GM19193 (cell line): Measurements from ENCODE around the gene ARHGAP26.

Source experiments
- POLR2A ChIP-seq: IDR thresholded peaks from 4 replicates; pipeline ENCODE4 v1.6.1; 2011; ENCODE audit not compliant: insufficient read depth, insufficient read length; ENCODE audit errors: extremely low read depth

Gene ARHGAP26

GRCh38 chr5:143129910-143130612, 359.9 kb downstream of the ARHGAP26 start:
- TF ChIP-seq POLR2A = no peak

GRCh38 chr5:143130613-143131305, 360.6 kb downstream of the ARHGAP26 start:
- no peak for TF ChIP-seq POLR2A

GRCh38 chr5:143131972-143132371, 361.8 kb downstream of the ARHGAP26 start:
- TF ChIP-seq POLR2A = no peak

DNA sequence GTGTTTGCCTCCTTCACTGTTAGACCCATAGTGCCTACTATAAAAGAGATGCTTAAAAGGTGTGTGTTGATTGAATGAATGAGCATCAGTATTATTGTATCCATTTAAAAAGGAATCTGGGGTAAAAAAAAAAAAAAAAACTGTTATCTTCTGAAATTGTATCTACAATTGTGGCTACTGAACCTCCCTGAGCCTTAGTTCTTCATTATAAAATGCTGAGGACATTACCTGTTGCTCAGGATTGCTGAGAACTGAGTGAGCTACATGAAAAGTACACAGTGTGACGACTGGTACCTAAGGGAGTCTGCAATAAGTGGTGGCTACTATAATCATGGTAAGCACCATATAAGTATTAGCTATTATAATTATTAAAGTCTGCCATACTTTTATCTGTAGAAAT, 362.6 kb downstream of the ARHGAP26 start:
- TF ChIP-seq POLR2A = no peak

- no peak for TF ChIP-seq POLR2A
Measured at GRCh38 chr5:143133721-143134120, 363.5 kb downstream of the ARHGAP26 start.

- no peak for TF ChIP-seq POLR2A
Measured at GRCh38 chr5:143134269-143134668, 364.1 kb downstream of the ARHGAP26 start.

- no peak for TF ChIP-seq POLR2A
Measured at GRCh38 chr5:143134900-143135299, 364.7 kb downstream of the ARHGAP26 start.

DNA sequence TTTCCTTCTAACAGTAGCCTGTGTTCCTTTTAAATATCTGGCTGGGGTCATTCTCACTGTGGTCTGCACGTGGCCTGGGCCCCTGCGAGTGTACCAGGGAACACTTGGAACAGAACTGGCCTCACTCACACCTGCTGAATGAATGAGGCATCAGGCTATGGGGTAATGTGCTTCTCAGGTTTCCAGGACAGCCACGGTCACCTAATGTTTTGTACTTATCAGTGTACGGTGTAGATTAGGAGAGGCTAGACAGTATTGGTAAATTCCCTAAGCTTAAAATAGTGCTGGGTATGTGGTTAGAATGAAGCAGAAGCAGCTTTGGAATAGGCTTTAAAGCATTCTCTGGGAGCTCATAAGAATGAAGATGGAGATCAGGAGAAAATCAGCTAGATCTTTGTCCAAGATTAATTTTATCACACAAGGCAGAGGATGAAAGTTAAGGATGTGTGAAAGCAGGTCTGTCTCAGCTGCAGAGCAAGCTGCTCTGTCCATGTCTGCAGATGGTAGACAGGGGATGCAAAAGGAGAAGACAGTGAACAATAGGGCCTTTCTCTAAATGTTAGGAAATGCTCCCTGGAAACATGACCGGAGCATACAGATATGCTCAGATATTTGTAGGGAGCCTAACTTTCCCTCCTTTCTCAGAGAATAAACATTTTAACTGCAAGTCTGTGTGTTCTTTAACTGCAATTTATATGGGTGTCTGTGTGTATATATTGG, 365.8 kb downstream of the ARHGAP26 start:
- TF ChIP-seq POLR2A = no peak

DNA sequence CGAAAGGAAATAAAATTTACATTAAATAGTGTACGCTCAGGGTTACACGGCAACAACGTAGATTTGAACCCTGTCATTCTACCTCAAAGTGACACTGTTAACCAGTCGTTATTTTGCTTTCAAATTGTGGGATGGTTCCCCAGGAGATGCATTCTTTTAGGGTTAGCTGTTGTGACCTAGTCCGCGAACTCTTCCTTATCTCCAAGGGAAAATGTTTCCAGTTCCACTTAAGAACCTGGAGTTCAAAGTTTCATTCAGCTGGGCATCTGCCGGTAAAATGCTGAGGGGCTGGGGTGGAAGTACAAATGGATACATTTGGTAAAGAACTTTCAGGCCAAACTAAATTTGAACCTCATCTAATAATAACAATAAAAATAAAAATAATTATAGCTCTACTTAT, 368.7 kb downstream of the ARHGAP26 start:
- TF ChIP-seq POLR2A = no peak

GRCh38 chr5:143139585-143139984, 369.4 kb downstream of the ARHGAP26 start:
- no peak for TF ChIP-seq POLR2A

- TF ChIP-seq POLR2A = no peak
Measured at GRCh38 chr5:143140492-143141203, 370.5 kb downstream of the ARHGAP26 start.

DNA sequence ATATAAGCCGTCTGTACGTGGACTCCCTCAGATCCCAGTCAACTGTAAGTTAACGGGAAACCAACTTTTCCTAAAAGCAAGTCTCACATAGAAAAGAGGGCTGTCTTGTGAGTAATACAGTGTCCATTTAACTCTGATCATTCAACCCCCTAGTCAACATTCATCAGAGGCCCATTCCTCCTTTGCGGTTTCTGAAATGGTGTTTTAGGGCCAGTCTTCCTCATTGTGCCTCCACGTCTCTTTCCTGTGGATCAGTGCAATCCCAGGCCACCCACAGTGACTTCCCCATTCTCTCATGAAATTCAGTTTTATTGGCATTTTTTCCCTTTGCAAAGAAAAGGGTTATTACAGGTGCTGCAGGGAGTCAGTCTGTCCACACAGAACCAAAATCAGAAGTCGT, 371.5 kb downstream of the ARHGAP26 start:
- TF ChIP-seq POLR2A = no peak

GRCh38 chr5:143142596-143143435, 372.6 kb downstream of the ARHGAP26 start:
- no peak for TF ChIP-seq POLR2A

DNA sequence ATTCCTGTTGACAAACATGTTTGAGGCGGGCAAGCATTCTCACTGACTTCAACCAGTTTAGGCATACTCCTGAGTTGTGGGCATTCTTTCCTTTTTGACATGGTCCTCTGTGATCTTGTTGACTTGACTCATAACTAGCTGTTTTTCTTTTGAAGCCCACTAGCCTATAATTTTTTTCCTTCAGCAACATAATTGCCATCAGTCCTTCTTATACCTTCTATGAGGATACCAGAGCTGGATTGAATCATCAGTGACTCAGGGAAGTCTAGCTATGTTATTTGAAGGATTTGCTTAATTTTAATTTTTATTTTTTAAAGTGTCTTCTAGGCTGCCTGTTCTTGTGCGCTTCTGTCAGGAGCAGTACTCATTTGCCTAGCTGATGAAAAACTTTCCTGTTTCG, 373.8 kb downstream of the ARHGAP26 start:
- TF ChIP-seq POLR2A = no peak
